Calu3 (cell line): ENCODE results near the gene RBM39. TPM values are rescaled to one million over a fixed set of nuclear protein-coding genes. Genes with fewer than 3 reads are reported as not detected.

Experiments
- BruUV-seq: library from RNA; stranded (reverse); fragments of 400-500 nt; replicated peaks from 2 replicates; lab custom pipeline; 2021; lab: Mats Ljungman, UMichigan
- CTCF ChIA-PET: fragments of 300-600 bp; sonication (Branson Sonifier 250); formaldehyde crosslinking; loops from one replicate; lab custom pipeline; 2022; ENCODE audit warnings: antibody characterized with exemption; lab: Charles Lee
- DNase-seq: peaks from one replicate; pipeline ENCODE4 v3.0.0; 2022
- H3K27ac Mint-ChIP-seq: one replicate; pipeline ENCODE4 v1.8.0; 2022; ENCODE audit warnings: mixed read lengths; ENCODE audit not compliant: unreplicated experiment
- H3K27me3 Mint-ChIP-seq: one replicate; pipeline ENCODE4 v1.8.0; 2022; ENCODE audit warnings: mixed read lengths; ENCODE audit not compliant: unreplicated experiment
- H3K36me3 Mint-ChIP-seq: one replicate; pipeline ENCODE4 v1.8.0; 2022; ENCODE audit warnings: mild to moderate bottlenecking, moderate library complexity, mixed read lengths; ENCODE audit not compliant: insufficient read depth, unreplicated experiment
- H3K4me1 Mint-ChIP-seq: one replicate; pipeline ENCODE4 v1.8.0; 2022; ENCODE audit warnings: mild to moderate bottlenecking, low read depth, mixed read lengths; ENCODE audit not compliant: unreplicated experiment
- H3K4me3 Mint-ChIP-seq: one replicate; pipeline ENCODE4 v1.8.0; 2022; ENCODE audit warnings: mild to moderate bottlenecking, low read depth, moderate library complexity, mixed read lengths; ENCODE audit not compliant: unreplicated experiment
- H3K9me3 Mint-ChIP-seq: one replicate; pipeline ENCODE4 v1.8.0; 2022; ENCODE audit warnings: low read depth, mixed read lengths; ENCODE audit not compliant: unreplicated experiment
- CTCF ChIP-seq: fragments of 200-600 bp; IDR thresholded peaks from one replicate; pipeline ENCODE4 v1.8.0; 2022; ENCODE audit warnings: antibody characterized with exemption; ENCODE audit not compliant: unreplicated experiment
- intact Hi-C: fragments of 100-400 bp; cut with micrococcal nuclease; formaldehyde crosslinking; loops from one replicate; pipeline ENCODE4 v1.10.0; 2022; ENCODE audit not compliant: unreplicated experiment
- total RNA-seq: library from RNA; stranded (reverse); gene quantifications from 2 replicates; pipeline ENCODE4 v1.2.3, GENCODE V29; 2022

Gene RBM39
- total RNA-seq, 1 experiment from 2014 or later = 479 TPM

- CTCF ChIA-PET = no interaction called here
- TF ChIP-seq CTCF = no peak
- Mint-ChIP-seq H3K4me3 (no peak overlapping the region), H3K4me1 (no peaks in the 10 kb centered on the region), H3K27ac (no peak overlapping the region), H3K36me3 (peaks cover 13% of the 10 kb centered on the region), H3K27me3 (no peaks in the 10 kb centered on the region), H3K9me3 (no peaks in the 10 kb centered on the region)
- BruUV-seq = no TSS peak
- intact Hi-C loops = no loop called here
- DNase-seq = no peak
Observed at GRCh38 chr20:35681960-35682359, 60.1 kb downstream of the RBM39 start.

- intact Hi-C loops = no loop called here
- H3K9me3 Mint-ChIP-seq = no peaks in the 10 kb centered on the region
- no peaks in the 10 kb centered on the region for H3K4me1 Mint-ChIP-seq
- peaks cover 16% of the 10 kb centered on the region for H3K36me3 Mint-ChIP-seq
- DNase-seq = no peak
- TF ChIP-seq CTCF = no peak
- CTCF ChIA-PET = interaction anchor here (0.6 kb wide), 1 partner anchor 214 kb away, joined by 3 read pairs; no protein-coding TSS in a partner anchor
- BruUV-seq = no TSS peak
- no peaks in the 10 kb centered on the region for H3K27me3 Mint-ChIP-seq
- no peak overlapping the region for H3K27ac Mint-ChIP-seq
- H3K4me3 Mint-ChIP-seq = no peak overlapping the region
Observed at GRCh38 chr20:35680452-35681183, 61.4 kb downstream of the RBM39 start.

- Mint-ChIP-seq H3K36me3 (peaks cover 32% of the 10 kb centered on the region), H3K27me3 (no peaks in the 10 kb centered on the region), H3K27ac (no peak overlapping the region), H3K9me3 (no peaks in the 10 kb centered on the region), H3K4me3 (no peak overlapping the region), H3K4me1 (no peaks in the 10 kb centered on the region)
- intact Hi-C loops = no loop called here
- DNase-seq = no peak
- BruUV-seq = no TSS peak
- TF ChIP-seq CTCF = no peak
- CTCF ChIA-PET = interaction anchor here (0.6 kb wide), 1 partner anchor 1496 kb away, joined by 6 read pairs; no protein-coding TSS in a partner anchor
Observed at GRCh38 chr20:35674921-35675320, 67.1 kb downstream of the RBM39 start.

GRCh38 chr20:35673884-35674283 lies 68.2 kb downstream of the RBM39 start:
- Mint-ChIP-seq H3K27ac (no peak overlapping the region), H3K4me3 (no peak overlapping the region), H3K36me3 (peaks cover 26% of the 10 kb centered on the region), H3K4me1 (no peaks in the 10 kb centered on the region), H3K27me3 (no peaks in the 10 kb centered on the region), H3K9me3 (no peaks in the 10 kb centered on the region)
- no TSS peak for BruUV-seq
- no peak for DNase-seq
- CTCF ChIA-PET = no interaction called here
- intact Hi-C loops = no loop called here
- no peak for TF ChIP-seq CTCF
